ENCODE data around the gene NDUFB3.

GRCh38 chr2:201071479-201072200 is at the start of gene NDUFB3, which contains the start of gene HYCC2:
- TF ChIP-seq CTCF (IDR thresholded peaks at IDR 0.05), result peak in 2 of 3 donors; percentile 37 to 55
- TF ChIP-seq EP300 (IDR thresholded peaks at IDR 0.05), result no peak

Measured in ovary (tissue), 3 donors.